WERI-Rb-1 (cell line): ENCODE measurements around the gene HOXD3.
A peak's percentile ranks its signal among the peaks of the same experiment; 100 is the strongest.

Experiments used
- DNase-seq: peaks from one replicate; pipeline ENCODE4 v3.0.0-alpha.2; 2020
- H3K27ac ChIP-seq: fragments of 250-450 bp; sonication (Bioruptor Pico); 2 replicates; pipeline ENCODE4 v1.5.1; 2020; ENCODE audit warnings: mild to moderate bottlenecking, moderate library complexity
- H3K27me3 ChIP-seq: fragments of 250-450 bp; sonication (Bioruptor Pico); 2 replicates; pipeline ENCODE4 v1.5.1; 2021; ENCODE audit warnings: mild to moderate bottlenecking, low read depth, moderate library complexity; ENCODE audit not compliant: insufficient read depth, severe bottlenecking
- H3K36me3 ChIP-seq: fragments of 250-450 bp; sonication (Bioruptor Pico); 2 replicates; pipeline ENCODE4 v1.5.1; 2020; ENCODE audit warnings: mild to moderate bottlenecking, moderate library complexity
- H3K4me3 ChIP-seq: 2 replicates; pipeline ENCODE4 v1.5.1; 2011; ENCODE audit warnings: low read depth, mild to moderate bottlenecking, control low read depth, low read length
- H3K9me3 ChIP-seq: fragments of 250-450 bp; sonication (Bioruptor Pico); 2 replicates; pipeline ENCODE4 v1.5.1; 2021; ENCODE audit warnings: mild to moderate bottlenecking, moderate library complexity; ENCODE audit not compliant: severe bottlenecking
- TF ChIP-seq, protein P1 (sequence below): IDR thresholded peaks from 2 replicates; pipeline ENCODE4 v1.5.1; 2011; ENCODE audit warnings: low read depth, mild to moderate bottlenecking, control low read depth, inconsistent platforms, low read length

The HOXD3 gene

DNA sequence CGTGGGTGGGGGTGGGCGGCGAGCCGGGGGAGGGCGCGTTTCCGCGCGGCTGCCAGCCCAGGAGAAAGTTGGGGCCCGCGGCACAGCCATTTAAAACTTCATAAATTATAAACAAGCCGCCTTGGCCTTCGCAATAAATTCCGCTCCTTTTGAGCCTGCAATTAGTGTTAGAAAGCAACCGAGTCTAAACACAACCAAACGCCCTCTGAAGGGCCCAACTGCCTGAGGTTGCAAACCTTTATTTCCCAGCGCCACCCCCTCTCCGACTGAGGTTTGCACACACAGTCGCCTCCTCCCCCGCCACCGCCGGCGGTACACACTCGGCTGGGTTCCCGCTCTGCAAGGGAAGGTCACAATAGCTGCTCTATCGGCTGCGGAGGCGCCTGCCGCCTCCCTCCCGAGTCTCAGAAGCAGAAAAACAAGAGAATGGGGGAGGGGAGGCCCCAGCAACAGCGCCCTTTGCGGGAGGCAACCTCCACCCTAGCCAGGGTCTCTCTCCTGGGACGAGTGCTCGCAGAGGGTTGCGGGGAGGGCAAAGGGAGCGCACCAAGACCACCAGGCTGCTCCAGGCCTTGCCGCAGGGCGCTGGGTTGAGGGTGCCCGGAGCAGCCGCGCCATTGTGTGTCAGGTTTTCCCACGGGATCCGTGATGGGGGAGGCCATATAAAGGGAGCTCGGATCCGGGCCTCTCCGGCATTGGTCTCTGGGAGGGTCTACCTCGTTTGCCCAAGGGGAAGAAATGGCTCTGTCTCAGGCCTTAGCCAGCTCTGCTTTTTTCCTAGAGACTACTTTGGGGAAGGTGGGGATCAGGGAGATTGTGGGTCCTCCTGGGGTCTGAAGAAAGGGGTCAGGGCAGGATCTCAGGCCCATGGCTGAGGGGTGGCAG, 18.0 kb downstream of the HOXD3 start:
- TF ChIP-seq, protein P1, sequence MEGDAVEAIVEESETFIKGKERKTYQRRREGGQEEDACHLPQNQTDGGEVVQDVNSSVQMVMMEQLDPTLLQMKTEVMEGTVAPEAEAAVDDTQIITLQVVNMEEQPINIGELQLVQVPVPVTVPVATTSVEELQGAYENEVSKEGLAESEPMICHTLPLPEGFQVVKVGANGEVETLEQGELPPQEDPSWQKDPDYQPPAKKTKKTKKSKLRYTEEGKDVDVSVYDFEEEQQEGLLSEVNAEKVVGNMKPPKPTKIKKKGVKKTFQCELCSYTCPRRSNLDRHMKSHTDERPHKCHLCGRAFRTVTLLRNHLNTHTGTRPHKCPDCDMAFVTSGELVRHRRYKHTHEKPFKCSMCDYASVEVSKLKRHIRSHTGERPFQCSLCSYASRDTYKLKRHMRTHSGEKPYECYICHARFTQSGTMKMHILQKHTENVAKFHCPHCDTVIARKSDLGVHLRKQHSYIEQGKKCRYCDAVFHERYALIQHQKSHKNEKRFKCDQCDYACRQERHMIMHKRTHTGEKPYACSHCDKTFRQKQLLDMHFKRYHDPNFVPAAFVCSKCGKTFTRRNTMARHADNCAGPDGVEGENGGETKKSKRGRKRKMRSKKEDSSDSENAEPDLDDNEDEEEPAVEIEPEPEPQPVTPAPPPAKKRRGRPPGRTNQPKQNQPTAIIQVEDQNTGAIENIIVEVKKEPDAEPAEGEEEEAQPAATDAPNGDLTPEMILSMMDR, result no peak
- Histone ChIP-seq H3K4me3 (no peak overlapping the region), H3K27ac (no peak overlapping the region), H3K36me3 (no peaks in the 10 kb centered on the region), H3K27me3 (peaks cover 80% of the 10 kb centered on the region), H3K9me3 (peaks cover 18% of the 10 kb centered on the region)
- DNase-seq, result no peak

DNA sequence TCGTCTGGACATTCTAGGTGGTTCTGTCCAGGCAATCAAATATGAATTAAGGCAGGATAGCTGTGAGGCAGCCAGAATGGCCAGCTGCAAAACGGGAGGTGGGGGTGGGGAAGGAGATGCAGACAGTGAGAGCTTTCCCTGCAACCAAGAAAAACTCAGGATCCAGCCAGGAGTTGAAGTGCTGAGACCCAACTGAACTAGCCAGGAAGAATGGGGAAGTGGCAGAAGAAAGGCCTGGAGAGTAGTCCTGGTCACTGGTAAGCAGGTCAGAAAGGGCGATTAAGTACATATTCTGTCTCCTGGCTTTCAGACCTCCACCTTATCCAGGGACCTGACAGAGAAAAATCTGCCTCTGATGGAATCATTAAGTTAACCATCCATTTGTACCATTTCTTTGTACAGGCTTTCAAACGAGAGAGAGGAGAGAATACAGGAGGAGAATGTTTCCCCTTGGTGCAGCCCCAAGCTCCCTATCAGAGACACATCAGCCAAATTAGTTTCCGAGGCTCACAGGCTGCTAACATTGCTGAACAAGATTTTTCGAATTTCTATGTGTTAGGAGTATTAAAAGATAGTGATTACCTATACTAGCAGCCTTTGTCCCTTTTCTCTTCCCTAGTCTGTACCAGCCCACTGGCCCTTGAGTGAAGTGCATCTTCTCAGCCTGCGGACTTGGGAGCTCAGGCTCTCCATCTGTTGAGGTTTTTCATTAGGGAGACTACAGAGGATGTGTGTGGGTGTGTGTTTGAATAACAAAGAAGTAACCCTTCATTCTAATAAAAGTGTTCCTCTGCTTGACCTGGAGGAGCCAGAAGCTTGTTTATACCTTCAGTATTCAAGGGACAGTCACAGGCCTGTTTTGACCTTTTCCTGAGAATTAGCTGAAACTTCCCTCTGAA, 18.9 kb downstream of the HOXD3 start:
- peaks cover 80% of the 10 kb centered on the region for H3K27me3 ChIP-seq
- no peaks in the 10 kb centered on the region for H3K36me3 ChIP-seq
- no peak for DNase-seq
- no peak overlapping the region for H3K4me3 ChIP-seq
- TF ChIP-seq, protein P1, result no peak
- H3K9me3 ChIP-seq, result peaks cover 18% of the 10 kb centered on the region
- H3K27ac ChIP-seq, result no peak overlapping the region

DNA sequence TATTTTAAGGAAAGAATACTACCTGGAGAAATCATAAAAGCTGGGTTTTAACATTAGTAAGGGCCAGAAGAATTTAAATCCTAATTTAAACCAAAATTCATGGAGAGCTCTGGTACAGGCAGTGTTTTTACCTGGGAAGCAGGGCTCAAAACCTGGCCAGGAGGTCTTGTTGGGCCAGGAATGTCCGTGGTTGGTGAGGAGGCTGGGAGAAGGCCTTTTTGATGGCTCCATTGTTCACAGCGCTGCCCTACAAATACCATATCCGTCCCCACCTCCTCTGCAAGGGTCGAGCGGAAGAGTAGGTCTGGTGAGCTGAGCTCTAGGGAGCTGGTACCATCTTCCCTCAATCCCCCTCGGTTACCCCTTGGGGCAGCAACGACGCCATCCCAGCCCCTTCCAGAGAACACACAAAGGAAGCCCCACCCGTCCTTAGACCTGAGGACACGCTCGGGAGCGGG, 20.5 kb downstream of the HOXD3 start:
- Histone ChIP-seq H3K4me3 (peak overlapping the region; percentile 40), H3K27me3 (peaks cover 81% of the 10 kb centered on the region)

DNA sequence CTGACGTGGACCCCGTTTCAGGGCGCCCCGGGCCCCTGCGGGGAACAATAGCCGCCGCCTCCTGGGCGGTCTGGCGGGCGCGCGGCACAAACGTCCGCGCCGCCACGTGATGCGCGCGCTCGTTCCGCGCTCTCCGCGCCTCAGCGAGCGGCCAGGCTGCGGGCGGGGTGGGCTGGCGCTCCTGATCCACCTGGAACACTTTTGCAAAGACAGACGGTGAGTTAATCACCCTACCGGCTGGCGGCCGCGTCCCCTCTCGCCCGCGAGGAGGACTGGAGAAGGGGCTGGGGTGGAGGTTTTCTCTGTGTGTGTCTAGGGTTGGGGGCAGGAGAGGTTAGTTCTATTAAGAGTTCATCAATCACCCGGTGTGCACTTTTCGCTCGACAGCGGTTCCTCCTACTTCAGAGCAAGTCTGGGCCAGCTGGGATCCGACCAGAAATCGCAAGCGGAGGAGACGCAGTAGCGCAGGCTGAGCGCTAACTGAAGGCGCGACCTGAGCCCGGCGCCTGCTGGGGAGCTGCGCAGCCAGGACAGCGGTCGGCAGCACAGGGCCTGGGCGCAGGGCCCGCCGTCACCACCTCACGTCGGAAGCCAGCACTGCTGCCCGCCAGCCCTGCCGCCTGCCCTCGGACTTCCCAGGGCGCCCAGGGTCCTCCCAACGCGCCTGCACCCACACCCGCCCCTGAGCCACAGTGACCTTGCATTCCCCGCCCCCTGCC, 21.1 kb downstream of the HOXD3 start:
- H3K27ac ChIP-seq, result peak overlapping the region; percentile 55
- H3K27me3 ChIP-seq, result peaks cover 81% of the 10 kb centered on the region
- H3K4me3 ChIP-seq, result peak overlapping the region; percentile 40
- peak; percentile 78 for DNase-seq
- H3K9me3 ChIP-seq, result no peaks in the 10 kb centered on the region
- TF ChIP-seq, protein P1, result no peak
- H3K36me3 ChIP-seq, result no peaks in the 10 kb centered on the region

More for the DNA sequence above, 20.5 kb downstream of the HOXD3 start:
- peaks cover 4% of the 10 kb centered on the region for H3K9me3 ChIP-seq
- TF ChIP-seq, protein P1, result no peak
- DNase-seq, result no peak
- peak overlapping the region; percentile 55 for H3K27ac ChIP-seq
- no peaks in the 10 kb centered on the region for H3K36me3 ChIP-seq

DNA sequence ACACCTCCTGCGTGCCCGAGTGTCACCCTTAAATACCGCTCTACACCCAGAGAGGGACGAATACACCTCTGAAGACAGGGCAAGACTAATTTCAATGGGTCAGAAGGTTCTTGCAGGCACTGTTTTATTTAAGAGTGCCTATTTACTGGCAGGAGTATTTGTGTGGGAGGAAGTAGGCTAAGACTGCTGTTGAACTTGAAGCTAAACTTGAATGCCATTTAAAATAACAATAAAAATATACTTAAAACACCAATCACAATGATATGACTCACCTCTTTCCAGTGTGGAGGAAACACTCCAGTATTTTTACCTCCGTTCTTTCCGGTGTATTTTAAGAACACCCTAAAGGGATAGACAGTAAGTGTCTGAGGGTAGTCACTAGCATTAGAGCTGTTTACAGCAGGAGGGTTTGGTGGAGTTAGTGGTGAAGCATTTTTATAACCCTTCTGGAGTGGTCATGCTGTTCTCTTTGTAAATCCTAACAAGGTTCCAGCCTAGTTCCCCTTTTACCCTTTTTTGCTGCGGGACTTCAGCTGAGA, 21.7 kb downstream of the HOXD3 start:
- no peak for DNase-seq
- H3K4me3 ChIP-seq, result peak overlapping the region; percentile 40
- H3K27ac ChIP-seq, result no peak overlapping the region
- TF ChIP-seq, protein P1, result no peak
- H3K9me3 ChIP-seq, result no peaks in the 10 kb centered on the region
- no peaks in the 10 kb centered on the region for H3K36me3 ChIP-seq
- peaks cover 75% of the 10 kb centered on the region for H3K27me3 ChIP-seq
